Measurements from ENCODE around the gene NAGLU. TPM values are rescaled to one million over a fixed set of nuclear protein-coding genes. Genes with fewer than 3 reads are reported as not detected.

NAGLU gene
- total RNA-seq, 1 donor from 2014 or later = 7.7 TPM

DNA sequence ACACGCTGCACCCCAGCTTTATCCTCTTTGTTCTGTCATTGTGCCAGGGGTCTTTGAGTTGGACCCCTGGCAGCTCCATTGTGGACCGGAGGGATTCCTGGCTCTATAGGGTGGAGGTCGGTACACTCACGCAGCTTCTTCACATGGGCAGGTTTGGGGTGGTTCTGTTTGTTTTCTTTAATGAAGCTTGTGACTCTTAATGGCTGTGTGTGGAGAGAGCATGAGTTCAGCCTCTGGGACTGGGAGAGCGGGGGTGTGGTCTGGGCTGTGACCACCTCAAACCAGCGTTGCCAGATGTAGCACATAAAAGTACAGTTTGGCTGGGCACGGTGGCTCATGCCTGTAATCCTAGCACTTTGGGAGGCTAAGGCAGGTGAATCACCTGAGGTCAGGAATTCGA, 21.2 kb upstream of the NAGLU start:
- intact Hi-C loops (cut with micrococcal nuclease) = loop anchor here (5.0 kb wide), 1 partner anchor 88 kb away; no protein-coding TSS in a partner anchor
- H3K27ac ChIP-seq (replicated peaks) = peak overlapping the region; percentile 79
- TF ChIP-seq, protein P1, sequence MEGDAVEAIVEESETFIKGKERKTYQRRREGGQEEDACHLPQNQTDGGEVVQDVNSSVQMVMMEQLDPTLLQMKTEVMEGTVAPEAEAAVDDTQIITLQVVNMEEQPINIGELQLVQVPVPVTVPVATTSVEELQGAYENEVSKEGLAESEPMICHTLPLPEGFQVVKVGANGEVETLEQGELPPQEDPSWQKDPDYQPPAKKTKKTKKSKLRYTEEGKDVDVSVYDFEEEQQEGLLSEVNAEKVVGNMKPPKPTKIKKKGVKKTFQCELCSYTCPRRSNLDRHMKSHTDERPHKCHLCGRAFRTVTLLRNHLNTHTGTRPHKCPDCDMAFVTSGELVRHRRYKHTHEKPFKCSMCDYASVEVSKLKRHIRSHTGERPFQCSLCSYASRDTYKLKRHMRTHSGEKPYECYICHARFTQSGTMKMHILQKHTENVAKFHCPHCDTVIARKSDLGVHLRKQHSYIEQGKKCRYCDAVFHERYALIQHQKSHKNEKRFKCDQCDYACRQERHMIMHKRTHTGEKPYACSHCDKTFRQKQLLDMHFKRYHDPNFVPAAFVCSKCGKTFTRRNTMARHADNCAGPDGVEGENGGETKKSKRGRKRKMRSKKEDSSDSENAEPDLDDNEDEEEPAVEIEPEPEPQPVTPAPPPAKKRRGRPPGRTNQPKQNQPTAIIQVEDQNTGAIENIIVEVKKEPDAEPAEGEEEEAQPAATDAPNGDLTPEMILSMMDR (IDR thresholded peaks at IDR 0.05; ENCODE audit: borderline replicate concordance) = no peak
- H3K27me3 ChIP-seq (ENCODE audit: low read depth) = no peaks in the 10 kb centered on the region
- no peaks in the 10 kb centered on the region for H3K9me3 ChIP-seq (replicated peaks)
- H3K4me1 ChIP-seq = peaks cover 65% of the 10 kb centered on the region
- H3K36me3 ChIP-seq = peaks cover 36% of the 10 kb centered on the region
- DNase-seq = no peak
- H3K4me3 ChIP-seq = no peak overlapping the region

- Histone ChIP-seq H3K36me3 (peaks cover 27% of the 10 kb centered on the region), H3K4me3 (no peak overlapping the region), H3K9me3 (replicated peaks) (no peaks in the 10 kb centered on the region), H3K4me1 (peaks cover 86% of the 10 kb centered on the region), H3K27me3 (ENCODE audit: low read depth) (no peaks in the 10 kb centered on the region), H3K27ac (replicated peaks) (peak overlapping the region; percentile 98)
- intact Hi-C loops (cut with micrococcal nuclease) = loop anchor here (5.0 kb wide), 1 partner anchor 90 kb away; no protein-coding TSS in a partner anchor
- peak; percentile 89 for DNase-seq
- TF ChIP-seq, protein P1 (IDR thresholded peaks at IDR 0.05; ENCODE audit: borderline replicate concordance) = peak; percentile 93
These were observed 18.5 kb upstream of the NAGLU start for GRCh38 chr17:42517516-42517915.

DNA sequence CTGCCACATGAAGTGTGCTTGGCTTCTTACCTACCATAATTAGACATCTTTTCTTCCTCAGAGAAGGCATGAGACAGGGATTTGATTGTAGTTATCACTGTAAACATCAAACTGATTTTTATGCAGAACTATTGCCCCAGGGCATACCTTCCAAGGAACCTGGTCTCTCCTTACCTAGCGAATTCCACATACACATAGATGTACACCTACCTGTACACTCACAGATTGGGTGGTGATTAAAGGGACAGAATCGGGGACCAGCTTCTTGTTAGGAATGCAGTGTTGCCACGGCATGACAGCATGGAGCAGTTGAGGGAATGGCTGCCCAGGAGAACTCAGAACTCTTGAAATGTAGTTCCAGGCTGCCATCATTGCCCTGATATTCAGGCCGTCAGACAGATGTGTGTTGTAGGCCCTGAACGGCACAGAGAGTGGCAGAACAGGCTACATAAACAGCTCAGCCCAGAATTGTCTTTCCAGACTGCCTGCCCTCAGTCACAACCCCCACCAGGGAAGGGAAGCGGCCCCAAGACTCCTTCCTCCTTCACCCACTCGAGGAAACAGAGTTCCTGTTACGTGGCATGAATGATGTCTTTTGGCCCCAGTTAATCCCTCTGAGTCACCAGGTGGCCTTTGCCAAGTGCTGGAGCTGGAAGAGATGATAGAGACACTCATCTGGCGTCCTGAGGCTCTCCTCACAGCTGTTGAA, 17.8 kb upstream of the NAGLU start:
- peak; percentile 70 for DNase-seq
- Histone ChIP-seq H3K36me3 (peaks cover 33% of the 10 kb centered on the region), H3K4me1 (peaks cover 86% of the 10 kb centered on the region), H3K27me3 (ENCODE audit: low read depth) (no peaks in the 10 kb centered on the region), H3K4me3 (no peak overlapping the region), H3K27ac (replicated peaks) (peak overlapping the region; percentile 98), H3K9me3 (replicated peaks) (no peaks in the 10 kb centered on the region)
- intact Hi-C loops (cut with micrococcal nuclease) = loop anchor here (5.0 kb wide), 1 partner anchor 91 kb away; no protein-coding TSS in a partner anchor
- TF ChIP-seq, protein P1 (IDR thresholded peaks at IDR 0.05; ENCODE audit: borderline replicate concordance) = no peak

GRCh38 chr17:42518755-42519545, 17.1 kb upstream of the NAGLU start:
- Histone ChIP-seq H3K4me1 (peaks cover 87% of the 10 kb centered on the region), H3K36me3 (peaks cover 29% of the 10 kb centered on the region), H3K27ac (replicated peaks) (peak overlapping the region; percentile 98), H3K27me3 (ENCODE audit: low read depth) (no peaks in the 10 kb centered on the region), H3K4me3 (no peak overlapping the region), H3K9me3 (replicated peaks) (no peaks in the 10 kb centered on the region)
- TF ChIP-seq, protein P1 (IDR thresholded peaks at IDR 0.05; ENCODE audit: borderline replicate concordance) = no peak
- intact Hi-C loops (cut with micrococcal nuclease) = loop anchor here (5.0 kb wide), 1 partner anchor 92 kb away; no protein-coding TSS in a partner anchor
- peak; percentile 63 for DNase-seq
